Activated naive CD8-positive, alpha-beta T cell treated with anti-CD3 and anti-CD28 coated beads for 36 hours (primary cell): ENCODE measurements around the gene CX3CR1. TPM values are rescaled to one million over a fixed set of nuclear protein-coding genes. Genes with fewer than 3 reads are reported as not detected.

Experiments used
- DNase-seq: peaks from one replicate; pipeline ENCODE4 v3.0.0; 2021
- H3K27ac Mint-ChIP-seq: one replicate; pipeline ENCODE4 v1.8.0; 2022; ENCODE audit warnings: mild to moderate bottlenecking, moderate library complexity, mixed read lengths
- H3K27me3 Mint-ChIP-seq: one replicate; pipeline ENCODE4 v1.8.0; 2022; ENCODE audit warnings: mild to moderate bottlenecking, mixed read lengths
- H3K36me3 Mint-ChIP-seq: one replicate; pipeline ENCODE4 v1.8.0; 2021; ENCODE audit warnings: mild to moderate bottlenecking, mixed read lengths
- H3K4me1 Mint-ChIP-seq: one replicate; pipeline ENCODE4 v1.8.0; 2021; ENCODE audit warnings: mixed read lengths
- H3K4me3 Mint-ChIP-seq: one replicate; pipeline ENCODE4 v1.8.0; 2022; ENCODE audit warnings: mild to moderate bottlenecking, moderate library complexity, mixed read lengths
- H3K9me3 Mint-ChIP-seq: one replicate; pipeline ENCODE4 v1.8.0; 2022; ENCODE audit warnings: mixed read lengths
- total RNA-seq, 2 experiments: library from RNA; stranded (reverse); gene quantifications; one replicate each; pipeline ENCODE4 v1.2.3, GENCODE V29; 2021

The CX3CR1 gene
- total RNA-seq, 2 experiments from 2014 or later: 0.08 to 0.25 TPM

GRCh38 chr3:39281533-39281932 lies 1.7 kb upstream of the CX3CR1 start:
- Mint-ChIP-seq H3K27ac (peak overlapping the region; percentile 21), H3K36me3 (no peaks in the 10 kb centered on the region), H3K4me1 (peaks cover 9% of the 10 kb centered on the region), H3K27me3 (no peaks in the 10 kb centered on the region), H3K9me3 (no peaks in the 10 kb centered on the region), H3K4me3 (no peak overlapping the region)
- no peak for DNase-seq

- Mint-ChIP-seq H3K36me3 (no peaks in the 10 kb centered on the region), H3K4me1 (peaks cover 13% of the 10 kb centered on the region), H3K27me3 (peaks cover 6% of the 10 kb centered on the region), H3K9me3 (no peaks in the 10 kb centered on the region), H3K4me3 (no peak overlapping the region), H3K27ac (no peak overlapping the region)
- DNase-seq: no peak
These were observed 735 bp upstream of the CX3CR1 start for GRCh38 chr3:39280571-39280970.

- peaks cover 6% of the 10 kb centered on the region for H3K4me1 Mint-ChIP-seq
- H3K27me3 Mint-ChIP-seq: peaks cover 6% of the 10 kb centered on the region
- no peak overlapping the region for H3K27ac Mint-ChIP-seq
- no peaks in the 10 kb centered on the region for H3K9me3 Mint-ChIP-seq
- no peaks in the 10 kb centered on the region for H3K36me3 Mint-ChIP-seq
- DNase-seq: no peak
- H3K4me3 Mint-ChIP-seq: no peak overlapping the region
These were observed 1.3 kb downstream of the CX3CR1 start for GRCh38 chr3:39278616-39278935.

- Mint-ChIP-seq H3K36me3 (no peaks in the 10 kb centered on the region), H3K27me3 (peaks cover 6% of the 10 kb centered on the region), H3K4me1 (peaks cover 6% of the 10 kb centered on the region), H3K9me3 (no peaks in the 10 kb centered on the region), H3K4me3 (no peak overlapping the region), H3K27ac (no peak overlapping the region)
- no peak for DNase-seq
These were observed 1.8 kb downstream of the CX3CR1 start for GRCh38 chr3:39277893-39278615.

- no peaks in the 10 kb centered on the region for H3K9me3 Mint-ChIP-seq
- H3K4me3 Mint-ChIP-seq: no peak overlapping the region
- peaks cover 6% of the 10 kb centered on the region for H3K27me3 Mint-ChIP-seq
- DNase-seq: no peak
- no peaks in the 10 kb centered on the region for H3K36me3 Mint-ChIP-seq
- H3K4me1 Mint-ChIP-seq: peaks cover 6% of the 10 kb centered on the region
- no peak overlapping the region for H3K27ac Mint-ChIP-seq
These were observed 3.1 kb downstream of the CX3CR1 start for GRCh38 chr3:39276746-39277145.

- H3K36me3 Mint-ChIP-seq: no peaks in the 10 kb centered on the region
- H3K4me3 Mint-ChIP-seq: no peak overlapping the region
- no peak for DNase-seq
- no peak overlapping the region for H3K27ac Mint-ChIP-seq
- no peaks in the 10 kb centered on the region for H3K9me3 Mint-ChIP-seq
- peaks cover 6% of the 10 kb centered on the region for H3K4me1 Mint-ChIP-seq
- H3K27me3 Mint-ChIP-seq: peaks cover 6% of the 10 kb centered on the region
These were observed 3.8 kb downstream of the CX3CR1 start for GRCh38 chr3:39275963-39276593.

- Mint-ChIP-seq H3K4me1 (peaks cover 6% of the 10 kb centered on the region), H3K36me3 (no peaks in the 10 kb centered on the region), H3K4me3 (no peak overlapping the region), H3K27ac (no peak overlapping the region), H3K9me3 (no peaks in the 10 kb centered on the region), H3K27me3 (peaks cover 6% of the 10 kb centered on the region)
- DNase-seq: no peak
These were observed 4.8 kb downstream of the CX3CR1 start for GRCh38 chr3:39275052-39275451.

GRCh38 chr3:39273119-39273518 lies 6.7 kb downstream of the CX3CR1 start:
- DNase-seq: no peak
- Mint-ChIP-seq H3K4me3 (no peak overlapping the region), H3K27me3 (peaks cover 6% of the 10 kb centered on the region), H3K27ac (no peak overlapping the region), H3K9me3 (no peaks in the 10 kb centered on the region), H3K4me1 (peaks cover 9% of the 10 kb centered on the region), H3K36me3 (no peaks in the 10 kb centered on the region)

GRCh38 chr3:39272191-39272590 lies 7.6 kb downstream of the CX3CR1 start:
- Mint-ChIP-seq H3K4me1 (peaks cover 17% of the 10 kb centered on the region), H3K27me3 (peaks cover 6% of the 10 kb centered on the region), H3K9me3 (no peaks in the 10 kb centered on the region), H3K36me3 (peaks cover 2% of the 10 kb centered on the region), H3K27ac (no peak overlapping the region), H3K4me3 (no peak overlapping the region)
- DNase-seq: no peak

- Mint-ChIP-seq H3K4me3 (no peak overlapping the region), H3K27me3 (peaks cover 6% of the 10 kb centered on the region)
These were observed 8.4 kb downstream of the CX3CR1 start for GRCh38 chr3:39271363-39271914.

GRCh38 chr3:39269528-39269927 lies 10.3 kb downstream of the CX3CR1 start:
- Mint-ChIP-seq H3K36me3 (peaks cover 4% of the 10 kb centered on the region), H3K27me3 (no peaks in the 10 kb centered on the region), H3K9me3 (no peaks in the 10 kb centered on the region), H3K4me1 (peaks cover 17% of the 10 kb centered on the region), H3K27ac (no peak overlapping the region), H3K4me3 (no peak overlapping the region)
- DNase-seq: no peak

More at GRCh38 chr3:39271363-39271914, 8.4 kb downstream of the CX3CR1 start:
- no peak overlapping the region for H3K27ac Mint-ChIP-seq
- peaks cover 20% of the 10 kb centered on the region for H3K4me1 Mint-ChIP-seq
- H3K36me3 Mint-ChIP-seq: peaks cover 2% of the 10 kb centered on the region
- no peak for DNase-seq
- no peaks in the 10 kb centered on the region for H3K9me3 Mint-ChIP-seq

- no peak for DNase-seq
- peaks cover 4% of the 10 kb centered on the region for H3K36me3 Mint-ChIP-seq
- no peaks in the 10 kb centered on the region for H3K9me3 Mint-ChIP-seq
- H3K27me3 Mint-ChIP-seq: peaks cover 4% of the 10 kb centered on the region
- H3K4me1 Mint-ChIP-seq: peaks cover 20% of the 10 kb centered on the region
- H3K4me3 Mint-ChIP-seq: no peak overlapping the region
- peak overlapping the region; percentile 42 for H3K27ac Mint-ChIP-seq
These were observed 11.3 kb downstream of the CX3CR1 start for GRCh38 chr3:39268549-39268900.

- Mint-ChIP-seq H3K27me3 (peaks cover 10% of the 10 kb centered on the region), H3K4me3 (peak overlapping the region; percentile 67), H3K9me3 (no peaks in the 10 kb centered on the region), H3K27ac (peak overlapping the region; percentile 95), H3K36me3 (peaks cover 4% of the 10 kb centered on the region), H3K4me1 (peaks cover 26% of the 10 kb centered on the region)
- peak; percentile 84 for DNase-seq
These were observed 11.9 kb downstream of the CX3CR1 start for GRCh38 chr3:39267631-39268548.

- no peak for DNase-seq
- H3K9me3 Mint-ChIP-seq: no peaks in the 10 kb centered on the region
- H3K27me3 Mint-ChIP-seq: peaks cover 24% of the 10 kb centered on the region
- no peak overlapping the region for H3K27ac Mint-ChIP-seq
- H3K4me3 Mint-ChIP-seq: no peak overlapping the region
- peaks cover 4% of the 10 kb centered on the region for H3K36me3 Mint-ChIP-seq
- peaks cover 34% of the 10 kb centered on the region for H3K4me1 Mint-ChIP-seq
These were observed 15.8 kb downstream of the CX3CR1 start for GRCh38 chr3:39264053-39264452.

- H3K9me3 Mint-ChIP-seq: no peaks in the 10 kb centered on the region
- peaks cover 24% of the 10 kb centered on the region for H3K27me3 Mint-ChIP-seq
- H3K36me3 Mint-ChIP-seq: peaks cover 4% of the 10 kb centered on the region
- H3K27ac Mint-ChIP-seq: no peak overlapping the region
- H3K4me1 Mint-ChIP-seq: peaks cover 35% of the 10 kb centered on the region
- H3K4me3 Mint-ChIP-seq: no peak overlapping the region
- no peak for DNase-seq
These were observed 16.3 kb downstream of the CX3CR1 start for GRCh38 chr3:39263576-39263975.
